Measurements from ENCODE around the gene ST6GAL1. TPM values are rescaled to one million over a fixed set of nuclear protein-coding genes. Genes with fewer than 3 reads are reported as not detected.

Gene ST6GAL1
- total RNA-seq, 1 donor from 2014 or later = 68.2 TPM

DNA sequence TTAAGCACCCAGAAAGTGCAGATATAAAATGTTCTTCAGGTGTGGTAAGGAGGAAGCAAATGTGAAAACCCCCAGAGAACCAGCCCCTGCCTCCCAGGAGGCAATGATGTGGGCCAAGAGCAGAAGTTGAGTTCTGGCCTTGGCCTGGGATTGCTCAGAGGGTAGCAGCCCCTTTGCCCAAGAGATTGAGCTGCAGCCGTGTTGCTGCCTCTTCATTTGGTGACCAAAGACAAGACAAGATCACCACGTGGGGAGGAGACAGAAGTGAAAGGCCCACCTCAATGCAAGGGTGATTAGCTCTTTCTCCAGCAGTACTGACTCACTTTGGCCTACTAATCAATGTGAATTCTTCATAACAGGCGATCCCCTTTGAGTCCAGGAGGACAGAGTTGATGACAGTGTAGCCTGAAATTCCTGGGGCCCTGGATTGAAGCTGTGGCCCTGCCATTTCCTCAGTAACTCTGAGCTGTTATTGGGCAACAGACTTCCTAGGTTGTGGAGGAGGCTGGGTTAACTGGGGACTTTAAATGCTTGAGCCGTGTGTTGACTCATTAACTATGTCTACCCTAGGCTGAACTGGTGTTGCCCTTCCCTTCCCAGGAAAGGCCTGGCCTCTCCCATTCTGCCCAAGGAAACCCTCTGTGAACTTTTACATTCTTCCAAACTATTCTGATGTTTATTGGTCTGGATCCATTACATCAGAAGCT, 86.5 kb downstream of the ST6GAL1 start:
- Mint-ChIP-seq H3K36me3 (ENCODE audit: unreplicated experiment) (peaks cover 21% of the 10 kb centered on the region), H3K4me3 (ENCODE audit: unreplicated experiment) (no peak overlapping the region), H3K9me3 (ENCODE audit: unreplicated experiment) (no peaks in the 10 kb centered on the region), H3K27me3 (ENCODE audit: unreplicated experiment) (no peaks in the 10 kb centered on the region), H3K27ac (ENCODE audit: unreplicated experiment) (no peak overlapping the region), H3K4me1 (ENCODE audit: unreplicated experiment) (peaks cover 29% of the 10 kb centered on the region)
- DNase-seq (ENCODE audit: extremely low spot score, unreplicated experiment) = peak; percentile 56
- TF ChIP-seq, protein P1, sequence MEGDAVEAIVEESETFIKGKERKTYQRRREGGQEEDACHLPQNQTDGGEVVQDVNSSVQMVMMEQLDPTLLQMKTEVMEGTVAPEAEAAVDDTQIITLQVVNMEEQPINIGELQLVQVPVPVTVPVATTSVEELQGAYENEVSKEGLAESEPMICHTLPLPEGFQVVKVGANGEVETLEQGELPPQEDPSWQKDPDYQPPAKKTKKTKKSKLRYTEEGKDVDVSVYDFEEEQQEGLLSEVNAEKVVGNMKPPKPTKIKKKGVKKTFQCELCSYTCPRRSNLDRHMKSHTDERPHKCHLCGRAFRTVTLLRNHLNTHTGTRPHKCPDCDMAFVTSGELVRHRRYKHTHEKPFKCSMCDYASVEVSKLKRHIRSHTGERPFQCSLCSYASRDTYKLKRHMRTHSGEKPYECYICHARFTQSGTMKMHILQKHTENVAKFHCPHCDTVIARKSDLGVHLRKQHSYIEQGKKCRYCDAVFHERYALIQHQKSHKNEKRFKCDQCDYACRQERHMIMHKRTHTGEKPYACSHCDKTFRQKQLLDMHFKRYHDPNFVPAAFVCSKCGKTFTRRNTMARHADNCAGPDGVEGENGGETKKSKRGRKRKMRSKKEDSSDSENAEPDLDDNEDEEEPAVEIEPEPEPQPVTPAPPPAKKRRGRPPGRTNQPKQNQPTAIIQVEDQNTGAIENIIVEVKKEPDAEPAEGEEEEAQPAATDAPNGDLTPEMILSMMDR (IDR thresholded peaks at IDR 0.05) = no peak

DNA sequence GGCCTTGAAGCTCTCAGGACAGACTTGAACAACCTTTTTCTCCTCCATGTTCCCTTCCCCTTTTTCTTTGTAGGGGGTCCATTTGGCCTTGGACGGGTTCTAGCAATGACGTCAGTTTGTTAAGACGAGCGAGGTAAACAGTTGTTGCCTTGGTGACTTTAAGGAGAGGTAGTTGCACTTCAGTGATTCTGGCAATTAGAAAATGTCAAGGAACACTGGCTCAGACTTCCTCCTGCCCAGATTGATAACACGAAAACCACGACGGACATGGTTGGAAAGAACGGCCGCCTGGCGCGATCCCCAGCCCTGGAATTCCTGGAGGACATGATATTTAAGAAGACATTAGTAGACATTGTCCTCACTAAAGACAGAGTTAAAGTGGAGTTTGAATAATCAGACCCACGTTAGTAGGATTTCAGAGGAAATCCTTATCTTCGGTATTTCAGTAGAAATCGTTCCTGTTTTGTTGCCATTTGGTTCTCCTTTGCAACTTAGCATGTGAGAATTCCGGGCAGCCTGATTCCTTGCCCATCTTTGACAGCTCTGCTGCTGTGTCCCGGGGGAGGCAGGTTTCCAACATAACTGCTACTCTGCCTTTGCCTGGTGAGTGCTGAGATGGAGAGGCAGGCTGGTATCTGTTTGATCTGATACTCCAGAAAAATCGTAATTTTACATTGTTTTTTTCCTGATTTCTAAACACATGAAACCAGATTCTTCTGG, 87.3 kb downstream of the ST6GAL1 start:
- Mint-ChIP-seq H3K9me3 (ENCODE audit: unreplicated experiment) (no peaks in the 10 kb centered on the region), H3K4me3 (ENCODE audit: unreplicated experiment) (no peak overlapping the region), H3K4me1 (ENCODE audit: unreplicated experiment) (peaks cover 20% of the 10 kb centered on the region), H3K36me3 (ENCODE audit: unreplicated experiment) (peaks cover 21% of the 10 kb centered on the region), H3K27ac (ENCODE audit: unreplicated experiment) (no peak overlapping the region), H3K27me3 (ENCODE audit: unreplicated experiment) (no peaks in the 10 kb centered on the region)
- TF ChIP-seq, protein P1 (IDR thresholded peaks at IDR 0.05) = no peak
- peak; percentile 49 for DNase-seq (ENCODE audit: extremely low spot score, unreplicated experiment)

DNA sequence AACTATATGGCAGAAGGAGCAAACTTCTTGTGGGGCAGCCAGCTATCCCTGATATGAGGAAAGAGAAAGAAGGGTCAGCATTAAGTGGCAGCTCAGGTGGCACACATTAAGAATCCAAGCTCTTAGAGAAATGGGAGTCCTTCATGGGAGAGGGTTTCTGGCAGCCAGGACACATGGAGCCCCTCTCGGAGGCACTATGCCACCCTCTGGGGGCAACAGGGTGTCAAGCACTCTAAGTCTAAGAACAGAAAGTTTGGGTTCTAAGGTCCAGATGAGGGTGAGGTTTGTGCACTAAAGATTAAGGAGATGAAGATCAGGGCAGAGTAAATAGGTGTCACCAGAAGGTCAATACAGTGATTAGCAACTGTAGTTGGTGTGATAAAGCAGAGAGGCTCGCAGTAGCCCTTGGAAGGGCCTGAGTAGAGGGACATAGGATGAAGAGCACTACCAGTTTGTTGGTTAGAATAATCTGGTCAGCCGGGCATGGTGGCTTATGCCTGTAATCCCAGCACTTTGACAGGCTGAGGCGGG, 89.3 kb downstream of the ST6GAL1 start:
- peaks cover 17% of the 10 kb centered on the region for H3K36me3 Mint-ChIP-seq (ENCODE audit: unreplicated experiment)
- no peaks in the 10 kb centered on the region for H3K27me3 Mint-ChIP-seq (ENCODE audit: unreplicated experiment)
- H3K27ac Mint-ChIP-seq (ENCODE audit: unreplicated experiment) = no peak overlapping the region
- peaks cover 5% of the 10 kb centered on the region for H3K4me1 Mint-ChIP-seq (ENCODE audit: unreplicated experiment)
- H3K9me3 Mint-ChIP-seq (ENCODE audit: unreplicated experiment) = peaks cover 3% of the 10 kb centered on the region
- TF ChIP-seq, protein P1 (IDR thresholded peaks at IDR 0.05) = peak; percentile 22
- DNase-seq (ENCODE audit: extremely low spot score, unreplicated experiment) = peak; percentile 46
- H3K4me3 Mint-ChIP-seq (ENCODE audit: unreplicated experiment) = no peak overlapping the region

DNA sequence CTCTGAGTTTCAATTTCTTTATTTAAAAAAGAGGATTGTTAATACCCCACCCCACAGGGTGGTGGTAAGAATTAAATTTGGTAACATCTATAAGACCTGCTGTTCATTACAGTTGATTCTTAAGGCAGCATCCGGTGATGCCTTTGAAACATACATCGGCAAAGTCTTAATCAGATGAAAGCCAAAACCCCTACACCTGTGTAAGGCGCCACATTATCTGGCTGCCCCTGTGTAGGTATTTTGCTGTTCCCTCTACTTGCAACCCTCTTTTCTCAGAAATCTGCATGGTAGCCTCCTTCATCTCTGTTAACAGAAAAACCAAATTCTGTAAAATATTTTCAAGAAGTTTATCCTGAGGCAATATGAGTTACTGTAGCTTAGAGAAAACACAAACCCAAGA, 90.0 kb downstream of the ST6GAL1 start:
- H3K27ac Mint-ChIP-seq (ENCODE audit: unreplicated experiment) = no peak overlapping the region

More for the DNA sequence above, 90.0 kb downstream of the ST6GAL1 start:
- H3K27me3 Mint-ChIP-seq (ENCODE audit: unreplicated experiment) = no peaks in the 10 kb centered on the region
- peaks cover 15% of the 10 kb centered on the region for H3K36me3 Mint-ChIP-seq (ENCODE audit: unreplicated experiment)
- TF ChIP-seq, protein P1 (IDR thresholded peaks at IDR 0.05) = no peak
- H3K9me3 Mint-ChIP-seq (ENCODE audit: unreplicated experiment) = peaks cover 3% of the 10 kb centered on the region
- peaks cover 4% of the 10 kb centered on the region for H3K4me1 Mint-ChIP-seq (ENCODE audit: unreplicated experiment)
- no peak overlapping the region for H3K4me3 Mint-ChIP-seq (ENCODE audit: unreplicated experiment)
- DNase-seq (ENCODE audit: extremely low spot score, unreplicated experiment) = no peak
